PFSK-1 (cell line): ENCODE measurements around the gene AXDND1.

Experiments
- POLR2AphosphoS5 ChIP-seq: IDR thresholded peaks from 2 replicates; pipeline ENCODE4 v1.6.1; 2012; ENCODE audit warnings: low read depth, mild to moderate bottlenecking, control low read depth, low read length, moderate library complexity
- SIN3A ChIP-seq: IDR thresholded peaks from 2 replicates; pipeline ENCODE4 v1.6.1; 2012; ENCODE audit warnings: mild to moderate bottlenecking, low read length, moderate library complexity, borderline replicate concordance; ENCODE audit not compliant: insufficient read depth

DNA sequence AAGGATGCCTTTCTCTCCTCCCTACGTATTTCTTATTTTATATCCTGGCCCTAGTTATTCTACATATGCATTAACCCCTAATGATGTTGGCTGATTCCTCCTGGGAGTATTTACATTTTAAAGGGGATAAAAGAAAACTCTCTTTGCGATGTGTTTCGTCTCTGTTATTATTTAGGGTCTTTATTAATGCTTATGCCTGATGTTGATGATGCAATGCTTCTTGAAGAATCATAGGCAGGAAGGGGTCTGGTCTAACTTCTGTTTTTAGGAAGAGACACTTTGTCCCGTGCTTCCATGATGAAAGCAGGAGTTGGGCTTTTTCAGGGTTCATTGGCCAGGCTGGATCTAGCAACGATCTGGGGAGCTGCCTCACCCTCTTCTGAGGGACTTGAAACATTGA, 210.7 kb downstream of the AXDND1 start:
- TF ChIP-seq POLR2AphosphoS5 (no peak), SIN3A (no peak)
